Inferior parietal cortex (tissue), 1 donor: Measurements from ENCODE around the gene ZNF225.
"Not testable (repeated sequence)": the region's sequence is repeated elsewhere in the genome, so short reads cannot be mapped to it uniquely, and the experiment has no call there.

Experiments
- DNase-seq: peaks from one replicate; pipeline ENCODE4 v3.0.0-alpha.2; 2016; ENCODE audit errors: extremely low spot score

Gene ZNF225

DNA sequence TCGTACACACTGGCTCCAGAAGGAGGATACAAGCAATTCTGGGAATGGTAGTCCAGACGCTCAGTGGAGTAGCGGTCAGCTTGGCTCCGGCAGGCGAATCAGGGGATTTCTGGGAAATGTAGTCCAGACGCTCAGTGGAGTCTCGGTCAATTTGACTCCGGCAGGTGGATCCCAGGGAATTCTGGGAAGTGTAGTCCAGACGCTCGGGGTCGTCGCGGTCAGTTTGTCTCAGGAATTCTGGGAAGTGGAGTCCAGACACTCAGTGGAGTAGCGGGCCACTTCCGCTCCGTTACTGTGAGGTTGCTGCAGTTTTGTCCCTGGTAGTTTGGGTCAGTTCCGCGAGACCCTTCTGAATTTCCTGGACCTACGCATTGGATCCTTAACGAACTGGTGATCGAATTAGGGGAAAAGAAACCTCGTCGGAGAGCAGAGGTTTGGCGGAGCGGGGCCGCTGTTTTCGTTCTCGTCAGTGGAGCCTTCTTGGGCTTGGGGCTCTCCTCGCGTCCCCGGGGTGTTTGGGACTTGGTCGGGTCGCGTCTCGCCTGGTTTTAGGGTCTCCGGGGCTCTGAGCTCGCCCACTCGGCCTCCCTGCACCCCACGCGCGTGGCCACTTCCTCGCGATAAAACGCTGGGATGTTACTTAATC lies at the start of gene ZNF225:
TSS of gene ZNF225 (plus strand) at position 262 of the 646 bp plus-strand sequence. CDS start 2,429 bp downstream, outside the sequence.
- peak; percentile 100 for DNase-seq

DNA sequence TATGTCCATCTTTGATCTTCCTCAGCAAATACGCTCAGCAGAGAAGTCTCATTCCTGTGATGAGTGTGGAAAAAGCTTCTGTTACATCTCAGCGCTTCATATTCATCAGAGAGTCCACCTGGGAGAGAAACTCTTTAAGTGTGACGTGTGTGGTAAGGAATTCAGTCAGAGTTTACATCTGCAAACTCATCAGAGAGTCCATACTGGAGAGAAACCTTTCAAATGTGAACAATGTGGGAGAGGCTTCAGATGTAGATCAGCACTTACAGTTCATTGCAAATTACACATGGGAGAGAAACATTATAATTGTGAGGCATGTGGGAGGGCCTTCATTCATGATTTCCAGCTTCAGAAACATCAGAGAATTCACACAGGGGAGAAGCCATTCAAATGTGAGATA lies 46.9 kb upstream of the ZNF225 start:
- DNase-seq, result no peak

DNA sequence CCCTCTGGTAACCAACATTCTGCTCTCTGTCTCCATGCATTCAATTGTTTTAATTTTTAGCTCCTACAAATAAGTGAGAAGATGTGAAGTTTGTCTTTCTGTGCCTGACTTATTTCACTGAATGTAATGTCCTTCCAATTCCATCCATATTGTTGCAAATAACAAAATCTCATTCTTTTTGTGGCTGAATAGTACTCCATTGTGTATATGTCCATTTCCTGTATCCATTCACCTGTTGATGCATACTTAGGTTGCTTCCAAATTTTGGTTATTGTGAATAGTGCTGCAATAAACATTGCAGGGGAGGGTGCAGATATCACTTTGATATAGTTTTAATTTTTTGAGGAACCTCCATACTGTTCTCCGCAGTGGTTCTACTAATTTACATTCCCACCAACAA lies 43.8 kb upstream of the ZNF225 start:
- DNase-seq, result no peak

DNA sequence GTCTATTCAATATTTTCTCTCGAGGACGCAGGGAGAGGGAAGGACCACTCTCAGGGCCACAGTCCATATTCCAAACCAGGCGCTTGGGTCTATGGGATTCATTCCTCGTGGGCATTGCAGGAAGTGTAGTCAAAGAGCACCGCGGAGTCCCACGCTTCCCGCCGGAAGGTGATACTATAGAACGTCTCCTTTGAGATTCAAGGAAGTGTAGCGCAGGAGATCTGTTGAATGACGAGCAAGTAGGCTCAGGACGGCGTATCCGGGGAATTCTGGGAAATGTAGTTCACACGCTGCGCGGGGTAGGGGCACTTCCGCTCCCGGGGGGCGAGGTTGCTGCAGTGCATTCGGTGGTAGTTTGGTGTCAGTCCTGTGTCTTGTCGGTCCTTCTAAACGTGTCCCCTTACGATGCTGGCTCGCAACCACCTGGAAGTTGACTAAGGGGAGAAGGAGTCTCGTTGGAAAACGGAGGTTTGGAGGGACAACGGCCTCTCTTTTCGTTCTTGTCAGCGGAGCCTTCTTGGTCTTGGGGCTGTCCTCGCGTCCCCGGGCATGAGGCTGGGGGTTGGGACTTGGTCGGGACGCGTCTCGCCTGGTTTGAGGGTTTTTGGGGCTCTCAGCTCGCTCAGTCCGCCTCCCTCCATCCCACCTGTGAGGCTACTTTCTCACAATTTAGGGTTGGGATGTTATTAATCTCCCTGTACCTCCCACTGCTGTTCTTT lies 41.2 kb upstream of the ZNF225 start, which contains the start of gene ZNF284:
TSS of gene ZNF284 (plus strand) at position 336 of the 719 bp plus-strand sequence. CDS start 4,231 bp downstream, outside the sequence.
- peak; percentile 95 for DNase-seq

DNA sequence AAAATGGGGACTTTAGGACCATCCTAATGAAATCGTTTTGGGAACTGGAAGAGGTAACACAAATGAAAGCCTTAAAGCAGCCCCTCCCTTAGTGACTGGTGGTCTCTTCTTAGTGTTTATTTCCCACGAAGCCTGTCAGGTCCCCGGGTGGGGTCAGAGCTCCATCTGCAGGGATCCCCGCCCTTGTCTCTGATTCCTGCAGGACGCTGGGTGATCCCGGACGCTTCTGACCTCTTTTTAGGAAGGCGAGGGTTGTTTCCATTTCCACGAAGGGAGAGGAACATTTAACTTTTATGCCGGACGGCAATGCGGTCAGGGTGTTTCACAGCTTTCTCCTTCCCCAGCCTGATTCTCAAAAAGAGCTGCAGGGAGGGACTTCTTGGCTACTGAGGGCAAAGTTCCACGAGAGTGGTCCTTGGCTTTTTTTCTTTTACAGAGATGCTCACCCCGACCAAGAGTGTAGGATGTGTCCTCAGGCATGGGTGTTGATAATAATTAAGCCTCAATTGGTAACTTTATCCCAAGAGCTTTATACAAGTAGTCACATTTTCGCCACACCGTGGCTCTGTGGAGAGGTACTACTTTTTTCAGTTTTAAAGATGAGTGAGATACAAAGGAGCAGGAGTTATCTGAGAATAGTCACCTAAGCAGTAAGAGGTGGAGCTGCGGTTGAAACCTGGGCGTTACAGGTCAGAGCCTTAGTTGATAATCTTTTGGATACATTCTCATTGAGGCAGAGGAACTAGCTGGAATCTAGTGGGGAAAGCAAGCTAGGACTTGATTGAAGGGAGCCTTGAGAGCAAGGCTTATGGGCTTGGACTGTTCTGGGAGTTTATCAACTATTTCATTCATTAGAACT lies 40.4 kb upstream of the ZNF225 start:
- DNase-seq, result no peak

DNA sequence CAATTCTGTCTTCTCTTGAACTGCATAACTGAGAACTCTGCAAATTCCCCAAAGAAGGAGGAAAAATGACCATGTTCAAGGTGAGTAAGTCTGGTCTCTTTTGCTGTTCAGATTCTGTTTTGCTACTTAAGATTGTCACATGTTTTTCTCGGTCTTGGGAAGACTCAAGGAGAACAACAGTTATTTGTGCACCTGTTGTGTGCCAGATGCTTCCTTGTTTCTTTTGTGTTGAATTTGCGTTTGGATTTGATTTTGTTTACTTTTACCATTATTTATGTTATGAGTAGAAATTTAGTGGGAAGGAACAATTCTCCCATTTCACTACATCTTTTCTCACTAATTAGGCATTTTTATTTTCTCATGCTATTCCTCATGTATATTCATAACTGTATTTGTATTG lies 36.9 kb upstream of the ZNF225 start:
- no peak for DNase-seq

DNA sequence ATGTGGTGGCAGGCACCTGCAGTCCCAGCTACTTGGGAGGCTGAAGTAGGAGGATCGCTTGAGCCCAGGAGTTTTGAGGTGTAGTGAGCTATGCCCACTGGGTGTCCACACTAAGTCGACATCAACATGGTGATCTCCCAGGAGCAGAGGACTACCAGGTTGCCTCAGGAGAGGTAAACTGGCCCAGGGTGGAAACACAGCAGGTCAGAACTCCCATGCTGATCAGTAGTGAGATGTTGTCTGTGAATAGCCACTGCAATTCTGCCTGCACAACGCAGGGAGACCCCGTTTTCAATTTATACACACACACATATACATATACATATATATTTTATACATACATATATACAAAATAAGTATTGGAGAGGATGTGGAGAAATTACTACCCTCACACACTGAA lies 21.1 kb upstream of the ZNF225 start:
- no peak for DNase-seq

DNA sequence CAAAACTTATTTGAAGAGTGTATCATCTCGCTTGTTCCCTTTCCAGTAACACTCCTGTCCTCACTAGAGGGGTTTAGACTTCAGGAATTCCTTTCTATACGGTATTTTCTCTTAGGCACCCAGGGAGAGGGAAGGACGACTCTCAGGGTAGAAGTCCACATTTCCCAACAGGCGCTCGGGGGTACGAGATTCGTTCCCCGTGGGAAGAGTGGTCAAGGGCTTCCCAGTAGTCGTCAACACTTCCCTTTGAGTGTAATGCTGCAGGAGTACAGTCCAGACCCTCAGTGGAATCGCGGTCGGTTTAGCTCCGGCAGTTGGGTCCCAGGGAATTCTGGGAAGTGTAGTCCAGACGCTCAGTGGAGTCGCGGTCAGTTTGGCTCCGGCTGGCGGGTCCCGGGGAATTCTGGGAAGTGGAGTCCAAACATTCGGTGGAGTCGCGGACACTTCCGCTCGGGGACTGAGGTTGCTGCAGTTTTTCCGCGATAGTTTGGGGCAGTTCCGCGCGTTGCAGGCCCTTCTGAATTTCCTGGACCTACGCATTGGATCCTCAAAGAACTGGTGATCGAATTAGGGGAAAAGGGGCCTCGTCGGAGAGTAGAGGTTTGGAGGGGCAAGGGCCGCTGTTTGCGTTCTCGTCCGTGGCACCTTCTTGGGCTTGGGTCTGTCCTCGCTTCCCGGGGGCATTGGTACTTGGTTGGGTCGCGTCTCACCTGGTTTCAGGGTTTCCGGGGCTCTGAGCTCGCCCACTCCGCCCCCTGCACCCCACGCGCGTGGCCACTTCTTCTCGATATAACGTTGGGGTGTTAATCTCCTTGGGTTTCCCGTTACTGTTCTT lies 19.1 kb upstream of the ZNF225 start, which contains the start of gene ZNF224:
TSS of gene ZNF224 (plus strand) at position 431 of the 835 bp plus-strand sequence. CDS start 3,513 bp downstream, outside the sequence.
- peak; percentile 97 for DNase-seq

DNA sequence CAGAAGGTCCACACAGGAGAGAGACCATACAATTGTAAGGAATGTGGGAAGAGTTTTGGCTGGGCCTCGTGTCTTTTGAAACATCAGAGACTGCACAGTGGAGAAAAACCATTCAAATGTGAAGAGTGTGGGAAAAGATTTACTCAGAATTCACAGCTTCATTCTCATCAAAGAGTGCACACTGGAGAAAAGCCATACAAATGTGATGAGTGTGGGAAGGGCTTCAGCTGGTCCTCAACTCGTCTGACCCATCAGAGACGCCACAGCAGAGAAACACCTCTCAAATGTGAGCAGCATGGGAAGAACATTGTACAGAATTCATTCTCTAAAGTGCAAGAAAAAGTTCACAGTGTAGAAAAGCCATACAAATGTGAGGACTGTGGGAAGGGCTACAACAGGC lies 5.4 kb upstream of the ZNF225 start:
- no peak for DNase-seq

DNA sequence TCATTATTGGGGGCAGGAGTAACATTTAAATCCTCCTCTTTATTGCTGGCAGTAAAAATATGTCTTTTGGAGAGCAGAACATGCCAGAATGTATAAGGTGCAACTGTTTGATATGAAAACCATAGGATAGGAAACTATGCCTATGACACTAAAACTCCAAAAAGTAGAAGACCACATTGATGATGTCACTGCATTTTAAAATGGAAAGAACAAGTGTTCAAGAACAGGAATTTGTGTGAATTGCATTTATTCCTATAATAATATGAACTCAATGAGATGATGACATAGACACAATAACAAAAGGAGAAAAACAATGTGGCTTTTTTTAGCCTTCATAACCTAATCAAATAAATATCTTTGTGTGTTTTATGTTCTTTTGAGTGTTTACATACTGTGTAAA lies 3.7 kb upstream of the ZNF225 start:
- DNase-seq, result no peak

DNA sequence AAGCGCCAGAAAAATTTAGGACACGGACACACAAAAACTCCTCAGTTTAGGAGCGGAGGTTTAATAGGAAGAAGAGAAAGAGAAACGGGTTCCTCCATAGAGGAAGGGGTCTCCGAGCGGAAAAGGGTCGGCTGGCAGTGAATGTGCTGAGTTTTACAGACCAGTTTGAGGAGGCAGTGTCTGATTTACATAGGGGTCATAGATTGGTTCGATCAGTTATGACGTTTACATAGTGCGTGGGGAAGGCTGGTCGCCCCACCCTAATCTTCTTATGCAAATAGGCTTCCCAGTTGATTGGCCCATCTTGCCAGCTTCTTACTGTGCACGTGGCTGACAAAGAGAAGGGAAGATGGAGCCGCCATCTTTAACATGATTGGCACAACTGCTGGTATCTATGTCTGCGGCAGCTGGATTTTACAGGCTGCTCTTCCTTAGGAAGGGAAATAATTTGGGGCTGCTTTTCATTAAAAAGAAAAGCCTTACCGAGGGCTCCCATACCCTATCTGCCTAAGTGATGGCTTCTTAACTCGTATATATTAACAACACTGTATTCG lies 1.2 kb upstream of the ZNF225 start:
- peak; percentile 2 for DNase-seq

DNA sequence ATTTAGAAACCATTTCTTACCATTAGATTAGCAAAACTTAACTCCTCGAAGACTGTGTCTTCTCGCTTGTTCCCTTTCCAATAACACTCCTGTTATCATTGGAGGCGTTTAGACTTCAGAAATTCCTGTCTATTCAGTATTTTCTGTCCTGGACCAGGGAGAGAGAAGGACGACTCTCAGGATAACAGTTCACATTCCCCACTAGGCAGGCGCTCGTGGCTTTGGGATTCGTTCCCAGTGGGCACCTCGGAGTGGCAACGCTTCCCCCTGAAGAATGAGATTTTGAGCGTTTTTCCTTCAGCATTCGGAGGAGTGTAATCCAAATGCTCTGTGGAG lies 429 bp upstream of the ZNF225 start:
- no peak for DNase-seq

DNA sequence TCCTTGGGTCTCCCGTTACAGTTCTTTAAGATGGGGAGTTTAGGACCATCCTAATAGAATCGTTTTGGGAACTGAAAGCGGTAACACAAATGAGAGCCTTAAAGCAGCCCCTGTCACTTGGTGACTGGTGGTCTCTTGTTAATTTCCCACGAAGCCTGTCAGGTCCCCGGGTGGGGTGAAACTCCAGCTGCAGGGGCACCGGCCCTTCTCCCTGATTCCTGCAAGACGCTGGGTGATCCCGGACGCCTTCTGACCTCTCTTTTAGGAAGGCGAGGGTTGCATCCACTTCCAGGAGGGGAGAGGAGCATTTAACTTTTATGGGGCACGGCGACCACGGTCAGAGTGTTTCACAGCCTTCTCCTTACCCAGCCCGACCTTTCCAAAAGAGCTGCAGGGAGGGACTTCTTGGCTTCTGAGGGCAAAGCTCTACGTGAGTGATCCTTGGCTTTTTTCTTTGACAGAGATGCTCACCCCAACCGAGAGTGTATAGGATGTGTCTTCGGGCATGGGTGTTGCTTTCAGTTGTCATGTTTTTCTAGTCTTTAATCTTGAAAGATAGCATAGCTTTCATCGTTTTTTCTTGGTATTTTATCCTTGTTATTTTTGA lies 688 bp downstream of the ZNF225 start:
- peak; percentile 5 for DNase-seq

DNA sequence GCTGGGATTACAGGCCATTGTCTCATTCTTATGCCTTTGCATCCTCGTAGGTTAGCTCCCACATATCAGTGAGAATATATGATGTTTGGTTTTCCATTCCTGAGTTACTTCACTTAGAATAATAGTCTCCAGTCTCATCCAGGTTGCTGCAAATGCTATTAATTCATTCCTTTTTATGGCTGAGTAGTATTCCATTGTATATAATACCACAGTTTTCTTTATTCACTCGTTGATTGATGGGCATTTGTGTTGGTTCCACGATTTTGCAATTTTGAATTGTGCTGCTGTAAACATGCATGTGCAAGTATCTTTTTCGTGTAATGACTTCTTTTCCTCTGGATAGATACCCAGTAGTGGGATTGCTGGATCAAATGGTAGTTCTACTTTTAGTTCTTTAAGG lies 8.0 kb downstream of the ZNF225 start:
- not testable (repeated sequence) for DNase-seq

DNA sequence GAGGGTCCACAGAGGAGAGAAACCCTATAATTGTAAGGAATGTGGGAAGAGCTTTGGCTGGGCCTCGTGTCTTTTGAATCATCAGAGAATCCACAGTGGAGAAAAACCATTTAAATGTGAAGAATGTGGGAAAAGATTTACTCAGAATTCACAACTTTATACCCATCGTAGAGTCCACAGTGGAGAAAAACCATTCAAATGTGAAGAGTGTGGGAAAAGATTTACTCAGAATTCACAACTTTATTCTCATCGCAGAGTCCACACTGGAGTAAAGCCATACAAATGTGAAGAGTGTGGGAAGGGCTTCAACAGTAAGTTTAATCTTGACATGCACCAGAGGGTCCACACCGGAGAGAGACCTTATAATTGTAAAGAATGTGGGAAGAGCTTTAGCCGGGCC lies 18.8 kb downstream of the ZNF225 start:
- DNase-seq, result no peak

DNA sequence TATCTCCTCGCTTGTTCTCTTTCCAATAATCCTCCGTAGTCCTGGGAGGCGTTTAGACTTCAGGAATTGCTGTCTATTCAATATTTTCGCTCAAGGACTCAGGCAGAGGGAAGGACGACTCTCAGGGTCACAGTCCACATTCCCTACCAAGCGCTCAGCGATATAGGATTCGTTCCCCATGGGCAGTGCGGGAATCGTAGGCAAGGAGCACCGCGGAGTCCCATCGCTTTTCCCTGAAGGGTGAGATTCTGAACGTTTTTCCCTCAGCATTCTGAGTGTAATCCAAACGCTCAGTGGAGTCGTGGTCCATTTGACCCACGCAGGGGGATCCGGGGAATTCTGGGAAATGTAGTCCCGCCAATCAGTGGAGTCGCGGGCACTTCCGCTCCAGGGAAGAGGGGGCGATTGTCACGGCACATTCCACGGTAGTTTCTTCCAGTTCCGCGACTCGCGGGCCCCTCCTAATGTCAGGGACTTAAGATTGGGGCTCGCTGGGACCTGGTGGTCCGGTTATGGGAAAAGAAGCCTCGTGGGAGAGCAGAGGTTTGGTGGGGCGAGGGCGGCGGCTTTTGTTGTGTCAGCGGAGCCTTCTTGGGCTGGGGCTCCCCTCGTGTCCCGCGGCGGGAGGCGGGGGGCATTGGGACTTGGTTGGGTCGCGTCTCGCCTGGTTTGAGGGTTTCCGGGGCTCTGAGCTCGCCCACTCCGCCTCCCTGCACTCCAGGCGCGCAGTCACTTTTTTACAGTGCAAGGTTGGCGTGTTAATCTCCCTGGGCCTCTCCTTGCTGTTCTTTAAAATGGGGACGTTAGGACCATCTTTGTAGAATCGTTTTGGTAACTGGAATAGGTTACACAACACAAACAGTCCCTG lies 28.2 kb downstream of the ZNF225 start, which contains the start of gene ZNF234:
TSS of gene ZNF234 (plus strand) at position 364 of the 868 bp plus-strand sequence. CDS start 3,079 bp downstream, outside the sequence.
- peak; percentile 96 for DNase-seq

DNA sequence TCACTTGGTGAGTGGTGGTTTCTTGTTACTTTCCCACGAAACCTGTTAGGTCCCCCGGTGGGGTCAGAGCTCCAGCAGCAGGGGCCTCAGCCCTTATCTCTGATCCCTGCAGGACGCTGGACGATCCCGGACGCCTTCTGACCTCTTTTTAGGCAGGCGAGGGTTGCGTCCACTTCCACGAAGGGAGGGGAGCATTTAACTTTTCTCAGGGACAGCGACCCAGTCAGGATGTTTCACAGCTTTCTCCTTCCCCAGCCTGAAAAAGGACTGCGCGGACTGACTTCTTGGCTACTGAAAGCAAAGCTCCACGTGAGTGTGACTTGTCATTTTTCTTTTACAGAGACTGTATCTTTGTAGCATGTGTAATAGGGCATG lies 28.8 kb downstream of the ZNF225 start:
- no peak for DNase-seq

DNA sequence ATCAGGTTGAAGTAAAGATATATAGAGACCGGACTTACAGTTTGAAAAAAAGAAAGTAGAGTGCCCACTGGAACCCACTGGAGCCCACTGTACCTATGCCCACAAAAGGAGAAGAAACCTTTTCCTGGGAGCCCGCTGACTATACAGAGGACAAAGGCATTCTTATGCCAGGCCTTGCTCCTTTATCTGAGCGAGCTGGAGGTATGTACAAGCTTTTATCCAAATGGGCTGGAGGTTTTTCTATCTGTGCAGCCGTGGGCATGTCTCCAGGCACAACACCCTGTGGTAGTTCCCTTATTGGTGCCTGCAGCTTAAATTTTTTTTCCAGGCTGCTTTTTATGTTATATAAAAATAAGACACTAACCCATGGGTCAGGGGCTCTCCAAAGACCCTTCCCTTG lies 36.6 kb downstream of the ZNF225 start:
- DNase-seq, result no peak

DNA sequence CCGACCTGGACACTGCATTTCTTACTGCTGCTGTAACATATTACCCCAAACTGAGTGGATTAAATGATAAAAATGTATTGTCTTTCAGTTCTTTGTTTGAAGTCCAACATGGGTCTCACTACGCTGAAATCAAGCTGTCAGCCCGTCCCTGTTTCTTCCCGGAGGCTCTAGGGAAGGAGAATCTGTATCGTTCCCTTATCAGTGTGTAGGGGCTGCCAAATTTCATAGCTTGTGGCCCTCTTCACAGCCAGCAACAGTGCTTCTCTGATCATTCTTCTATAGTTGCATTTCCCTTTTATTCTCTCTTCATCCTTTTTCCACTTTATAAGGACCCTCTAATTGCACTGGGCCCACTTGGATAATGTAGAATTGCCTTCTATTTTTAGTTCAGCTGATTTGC lies 38.3 kb downstream of the ZNF225 start:
- no peak for DNase-seq

DNA sequence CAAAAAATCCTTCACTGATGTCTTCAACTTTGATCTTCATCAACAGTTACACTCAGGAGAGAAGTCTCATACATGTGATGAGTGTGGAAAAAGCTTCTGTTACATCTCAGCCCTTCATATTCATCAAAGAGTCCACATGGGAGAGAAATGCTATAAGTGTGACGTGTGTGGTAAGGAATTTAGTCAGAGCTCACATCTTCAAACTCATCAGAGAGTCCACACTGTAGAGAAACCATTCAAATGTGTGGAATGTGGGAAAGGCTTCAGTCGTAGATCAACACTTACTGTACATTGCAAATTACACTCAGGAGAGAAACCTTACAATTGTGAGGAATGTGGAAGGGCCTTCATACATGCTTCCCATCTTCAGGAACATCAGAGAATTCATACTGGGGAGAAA lies 43.3 kb downstream of the ZNF225 start:
- DNase-seq, result no peak
